H1 (cell line): ENCODE data around the gene ORC3. TPM values are rescaled to one million over a fixed set of nuclear protein-coding genes. Genes with fewer than 3 reads are reported as not detected.
A peak's percentile ranks its signal among the peaks of the same experiment; 100 is the strongest.

Experiments
- CTCF ChIA-PET: fragments of 300-600 bp; sonication (Branson Sonifier 250); formaldehyde crosslinking; loops from one replicate; lab custom pipeline; 2021; ENCODE audit not compliant: partially characterized antibody; lab: Charles Lee
- POLR2A ChIA-PET: fragments of 300-600 bp; sonication (Branson Sonifier 250); formaldehyde crosslinking; loops from one replicate; lab custom pipeline; 2021; ENCODE audit warnings: inconsistent platforms; ENCODE audit not compliant: partially characterized antibody; lab: Charles Lee
- DNase-seq, 2 experiments: peaks; one replicate each; pipeline versions ENCODE4 v3.0.0 to v3.0.0-alpha.2; 2010 to 2022; ENCODE audit warnings: low spot score in 2 of 2, low read depth in 1 of 2, mixed read lengths in 1 of 2
- FAIRE-seq: peaks from 2 replicates; lab custom pipeline; 2011; peaks lifted over from hg19 to GRCh38; lab: Jason Lieb, UNC
- H2AFZ ChIP-seq: 2 replicates; pipeline ENCODE4 v1.8.1; 2012; ENCODE audit warnings: low read length, inconsistent platforms
- H2AK5ac ChIP-seq: 2 replicates; pipeline ENCODE4 v1.6.1; 2013; ENCODE audit warnings: low read depth, low read length
- H2BK120ac ChIP-seq: replicated peaks from 2 replicates; pipeline ENCODE3; 2013; ENCODE audit warnings: low read depth, low read length, inconsistent platforms
- H2BK12ac ChIP-seq: 2 replicates; pipeline ENCODE4 v1.6.1; 2013; ENCODE audit warnings: low read depth, low read length
- H2BK15ac ChIP-seq: 2 replicates; pipeline ENCODE4 v1.6.1; 2013; ENCODE audit warnings: low read length
- H2BK20ac ChIP-seq: 2 replicates; pipeline ENCODE4 v1.6.1; 2013; ENCODE audit warnings: low read length
- H2BK5ac ChIP-seq: 2 replicates; pipeline ENCODE4 v1.6.1; 2013; ENCODE audit warnings: low read depth, low read length
- H3K14ac ChIP-seq: 2 replicates; pipeline ENCODE4 v1.6.1; 2013; ENCODE audit warnings: inconsistent platforms; ENCODE audit not compliant: insufficient read length
- H3K18ac ChIP-seq: 2 replicates; pipeline ENCODE4 v1.6.1; 2013; ENCODE audit warnings: low read length; ENCODE audit errors: extremely low read depth
- H3K23ac ChIP-seq: 2 replicates; pipeline ENCODE4 v1.6.1; 2013; ENCODE audit warnings: inconsistent platforms; ENCODE audit not compliant: insufficient read length
- H3K23me2 ChIP-seq: 2 replicates; pipeline ENCODE4 v1.6.1; 2013; ENCODE audit warnings: low read depth, low read length
- H3K27ac ChIP-seq: 2 replicates; pipeline ENCODE4 v1.6.1; 2011; ENCODE audit warnings: low read depth, low read length, inconsistent platforms
- H3K27me3 ChIP-seq, 4 experiments: replicated peaks in 1 of 4; 1 replicate in 1 of 4; 2 replicates in 3 of 4; pipeline versions ENCODE4 v1.6.1 to v1.8.1; 2011 to 2013; ENCODE audit warnings: low read length in 3 of 4, mild to moderate bottlenecking in 3 of 4, inconsistent platforms in 2 of 4, mixed read lengths in 2 of 4, moderate library complexity in 1 of 4; ENCODE audit not compliant: control insufficient read depth in 3 of 4, insufficient read depth in 3 of 4; ENCODE audit errors: extremely low read depth in 1 of 4
- H3K36me3 ChIP-seq, 4 experiments: 2 replicates each; pipeline versions ENCODE4 v1.6.1 to v1.8.1; 2011 to 2013; ENCODE audit warnings: mild to moderate bottlenecking in 4 of 4, low read length in 3 of 4, moderate library complexity in 2 of 4, control low read depth in 1 of 4, inconsistent platforms in 1 of 4; ENCODE audit not compliant: insufficient read depth in 4 of 4, control insufficient read depth in 2 of 4
- H3K4ac ChIP-seq: replicated peaks from 2 replicates; pipeline ENCODE3; 2013; ENCODE audit warnings: low read length, low read depth, mixed read lengths, inconsistent platforms; ENCODE audit not compliant: insufficient read length
- H3K4me1 ChIP-seq, 4 experiments: replicated peaks in 1 of 4; 1 replicate in 1 of 4; 2 replicates in 3 of 4; pipeline versions ENCODE4 v1.6.1 to v1.8.1; 2011 to 2013; ENCODE audit warnings: low read length in 3 of 4, inconsistent platforms in 2 of 4, mixed read lengths in 1 of 4; ENCODE audit not compliant: insufficient read depth in 4 of 4, control insufficient read depth in 3 of 4
- H3K4me2 ChIP-seq, 2 experiments: 2 replicates each; pipeline versions ENCODE4 v1.6.1 to v1.8.1; 2011 to 2013; ENCODE audit warnings: low read depth in 2 of 2, low read length in 2 of 2, control low read depth in 1 of 2, inconsistent platforms in 1 of 2, mild to moderate bottlenecking in 1 of 2; ENCODE audit not compliant: insufficient read depth in 1 of 2
- H3K4me3 ChIP-seq, 4 experiments: fragments of 200-600, 300-600 bp in 1 of 4; sonication (generic), shearing (Covaris generic), sonication (Bioruptor Twin) in 1 of 4; 2 replicates each; pipeline versions ENCODE4 v1.5.1 to v1.8.1; 2011 to 2016; ENCODE audit warnings: low read length in 4 of 4, low read depth in 3 of 4, control low read depth in 2 of 4, inconsistent platforms in 2 of 4, mild to moderate bottlenecking in 2 of 4, mixed read lengths in 1 of 4, moderate library complexity in 1 of 4; ENCODE audit not compliant: insufficient read depth in 2 of 4; ENCODE audit errors: extremely low read depth in 1 of 4
- H3K56ac ChIP-seq: replicated peaks from 2 replicates; pipeline ENCODE3; 2013; ENCODE audit warnings: low read depth, mild to moderate bottlenecking, mixed read lengths, low read length, inconsistent platforms; ENCODE audit not compliant: insufficient read length
- H3K79me1 ChIP-seq: 2 replicates; pipeline ENCODE4 v1.6.1; 2013; ENCODE audit warnings: low read depth, low read length, control low read depth
- H3K79me2 ChIP-seq, 2 experiments: 2 replicates each; pipeline versions ENCODE4 v1.6.1 to v1.8.1; 2012 to 2013; ENCODE audit warnings: low read length in 2 of 2, mild to moderate bottlenecking in 2 of 2, inconsistent platforms in 1 of 2; ENCODE audit not compliant: insufficient read depth in 2 of 2, control insufficient read depth in 1 of 2
- H3K9ac ChIP-seq, 4 experiments: replicated peaks in 1 of 4; 1 replicate in 1 of 4; 2 replicates in 3 of 4; pipeline versions ENCODE4 v1.6.1 to v1.8.1; 2011 to 2013; ENCODE audit warnings: low read depth in 3 of 4, low read length in 3 of 4, control low read depth in 2 of 4, mild to moderate bottlenecking in 2 of 4, moderate library complexity in 2 of 4, inconsistent platforms in 1 of 4; ENCODE audit errors: extremely low read depth in 1 of 4
- H3K9me3 ChIP-seq, 2 experiments: 2 replicates each; pipeline versions ENCODE4 v1.6.1 to v1.8.1; 2012 to 2013; ENCODE audit warnings: mild to moderate bottlenecking in 2 of 2, moderate library complexity in 2 of 2, control low read depth in 1 of 2, inconsistent platforms in 1 of 2, low read depth in 1 of 2, low read length in 1 of 2, mixed read lengths in 1 of 2; ENCODE audit not compliant: insufficient read depth in 2 of 2
- H4K20me1 ChIP-seq, 2 experiments: replicated peaks in 1 of 2; 2 replicates each; pipeline versions ENCODE3 to v1.8.1; 2011 to 2013; ENCODE audit warnings: inconsistent platforms in 2 of 2, low read length in 2 of 2, mild to moderate bottlenecking in 1 of 2; ENCODE audit not compliant: insufficient read depth in 2 of 2, control insufficient read depth in 1 of 2
- H4K5ac ChIP-seq: 2 replicates; pipeline ENCODE4 v1.6.1; 2013; ENCODE audit warnings: low read length, low read depth, mixed read lengths, inconsistent platforms; ENCODE audit not compliant: insufficient read length
- H4K8ac ChIP-seq: 2 replicates; pipeline ENCODE4 v1.8.0; 2013; ENCODE audit warnings: mild to moderate bottlenecking, moderate library complexity, low read length, inconsistent platforms; ENCODE audit not compliant: insufficient read depth; ENCODE audit errors: extremely low read depth
- H4K91ac ChIP-seq: replicated peaks from 2 replicates; pipeline ENCODE3; 2013; ENCODE audit warnings: low read length, mixed read lengths, inconsistent platforms; ENCODE audit not compliant: insufficient read length
- GABPA ChIP-seq: IDR thresholded peaks from 2 replicates; pipeline ENCODE4 v1.6.1; 2011; ENCODE audit warnings: mild to moderate bottlenecking, low read length, moderate library complexity, borderline replicate concordance; ENCODE audit not compliant: insufficient read depth
- HDAC2 ChIP-seq, 2 experiments: fragments of 300-600 bp in 1 of 2; sonication (generic) in 1 of 2; IDR thresholded peaks; 2 replicates each; pipeline ENCODE4 v1.6.1; 2011 to 2012; ENCODE audit warnings: low read depth in 2 of 2, low read length in 2 of 2, mild to moderate bottlenecking in 2 of 2, moderate library complexity in 2 of 2, borderline replicate concordance in 1 of 2, inconsistent platforms in 1 of 2
- POU5F1 ChIP-seq: IDR thresholded peaks from 2 replicates; pipeline ENCODE4 v1.6.1; 2011; ENCODE audit warnings: low read depth, mild to moderate bottlenecking, low read length, moderate library complexity
- RNF2 ChIP-seq: fragments of 200-900, 300-1000 bp; sonication (generic); IDR thresholded peaks from 2 replicates; pipeline ENCODE4 v1.7.1; 2016; ENCODE audit warnings: borderline replicate concordance, low read depth, mild to moderate bottlenecking, antibody characterized with exemption, low read length; ENCODE audit not compliant: poor library complexity, severe bottlenecking; ENCODE audit errors: missing control alignments
- WGBS, 2 experiments: shearing (Covaris generic) in 1 of 2; methylation state at CpG; one replicate each; pipeline versions ENCODE4 v1.1.6 to v1.1.7; 2013 to 2015; ENCODE audit warnings: low lambda C conversion rate in 2 of 2, mixed read lengths in 2 of 2, inconsistent platforms in 1 of 2, low coverage in 1 of 2, missing lambda C conversion rate in 1 of 2; ENCODE audit not compliant: insufficient replicate concordance in 2 of 2, insufficient coverage in 1 of 2, insufficient read length in 1 of 2; ENCODE audit errors: extremely low coverage in 1 of 2, missing lambda C conversion rate in 1 of 2; 5-methylcytosine and 5-hydroxymethylcytosine counted together
- polyA plus RNA-seq, 7 experiments: library from polyadenylated mRNA; depleted of rRNA in 3 of 7; stranded (reverse) in 5 of 7; unstranded in 2 of 7; fragments of >200 nt in 5 of 7; fragments of 200-250 nt in 2 of 7; gene quantifications; 1 replicate in 5 of 7; 2 replicates in 1 of 7; 4 replicates in 1 of 7; pipeline versions ENCODE4 v1.2.1 to v1.2.3, GENCODE V29; 2011 to 2013; ENCODE audit warnings: missing spikeins in 2 of 7, mixed read lengths in 2 of 7
- total RNA-seq: library from RNA; stranded (reverse); fragmentation: NEBNext Ultra II Directional; extraction: Animal tissue kit (Norgen Biotek cat#: 25700); gene quantifications from 2 replicates; pipeline ENCODE4 v1.2.1, GENCODE V29; 2021
- TF ChIP-seq, protein P1 (sequence below): IDR thresholded peaks from 2 replicates; pipeline ENCODE4 v1.6.1; 2011; ENCODE audit warnings: low read length, improper control_type of control experiment

The ORC3 gene
- total and polyA plus RNA-seq, 2 of the 8 experiments (the other 6 are each of a cell fraction or from before 2014, with no cell fraction given) = 35.9 to 60.9 TPM

DNA sequence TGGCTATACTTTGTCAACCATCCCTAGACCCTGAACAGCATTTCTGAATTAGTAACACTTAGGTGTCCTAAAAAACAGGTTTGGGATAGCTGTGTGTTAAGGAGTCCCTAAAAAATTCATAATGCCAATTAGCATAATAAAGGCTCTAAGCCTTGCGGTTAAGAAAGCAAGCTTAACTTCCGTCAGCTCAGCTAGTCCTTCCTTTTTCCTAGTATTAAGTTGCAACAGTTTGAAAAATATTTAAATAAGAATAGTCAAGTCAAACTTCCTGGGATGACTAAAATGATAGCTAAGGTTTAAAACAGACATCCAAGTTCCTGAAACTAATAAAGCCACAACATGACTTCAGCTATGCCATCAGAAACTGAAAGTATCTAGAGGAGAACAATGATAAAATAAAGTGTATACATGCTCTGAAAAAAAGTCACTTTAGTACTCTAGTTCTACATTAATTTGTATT is 108.6 kb downstream of the ORC3 start:
- H2AK5ac ChIP-seq = no peak overlapping the region
- H3K4me2 ChIP-seq = peak overlapping the region; percentile 58 to 77
- H3K23me2 ChIP-seq = peaks cover 4% of the 10 kb centered on the region
- POLR2A ChIA-PET = interaction anchor here (0.9 to 2.3 kb wide), 10 partner anchors 9 to 126 kb away, joined by 3 to 11 read pairs (median 3); no protein-coding TSS in a partner anchor
- no peak overlapping the region for H3K9ac ChIP-seq
- CTCF ChIA-PET = interaction anchor here (0.6 to 1.8 kb wide), 3 partner anchors 10 to 19 kb away, joined by 3 to 4 read pairs (median 3); no protein-coding TSS in a partner anchor
- no peak overlapping the region for H2BK20ac ChIP-seq
- H3K27me3 ChIP-seq = no peaks in the 10 kb centered on the region
- WGBS, 2 experiments = 0% methylated on average over 2 of the region's 2 CpGs; no CpG with 5 or more reads in 1 of the 2 experiments
- DNase-seq (no peak), FAIRE-seq (no peak)
- H4K20me1 ChIP-seq = peaks cover 18 to 28% of the 10 kb centered on the region in 2 experiments
- no peaks in the 10 kb centered on the region for H3K9me3 ChIP-seq
- H3K36me3 ChIP-seq = no peaks in the 10 kb centered on the region
- H2AFZ ChIP-seq = no peak overlapping the region
- no peak overlapping the region for H3K23ac ChIP-seq
- H2BK15ac ChIP-seq = no peak overlapping the region
- peak overlapping the region; percentile 95 to 99 (median 95); a peak in 7 of 8 replicates for H3K4me3 ChIP-seq
- no peak overlapping the region for H4K91ac ChIP-seq
- no peaks in the 10 kb centered on the region for H3K79me1 ChIP-seq
- no peak for TF ChIP-seq RNF2
- TF ChIP-seq HDAC2 (IDR thresholded peaks at IDR 0.05; ENCODE audit: borderline replicate concordance in 1 of 2, low read depth in 2 of 2, low read length in 2 of 2) = no peak
- no peak for TF ChIP-seq GABPA
- TF ChIP-seq, protein P1, sequence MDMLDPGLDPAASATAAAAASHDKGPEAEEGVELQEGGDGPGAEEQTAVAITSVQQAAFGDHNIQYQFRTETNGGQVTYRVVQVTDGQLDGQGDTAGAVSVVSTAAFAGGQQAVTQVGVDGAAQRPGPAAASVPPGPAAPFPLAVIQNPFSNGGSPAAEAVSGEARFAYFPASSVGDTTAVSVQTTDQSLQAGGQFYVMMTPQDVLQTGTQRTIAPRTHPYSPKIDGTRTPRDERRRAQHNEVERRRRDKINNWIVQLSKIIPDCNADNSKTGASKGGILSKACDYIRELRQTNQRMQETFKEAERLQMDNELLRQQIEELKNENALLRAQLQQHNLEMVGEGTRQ = no peak
- TF ChIP-seq POU5F1 = 0 out of 2 replicates have a peak, but pooled peaks have one; percentile 49
- H3K4ac ChIP-seq = no peak overlapping the region
- no peak overlapping the region for H3K56ac ChIP-seq
- no peak overlapping the region for H4K8ac ChIP-seq
- no peak overlapping the region for H2BK12ac ChIP-seq
- no peak overlapping the region for H2BK5ac ChIP-seq
- no peak overlapping the region for H3K27ac ChIP-seq
- H3K79me2 ChIP-seq = peaks cover 54 to 84% of the 10 kb centered on the region in 2 experiments
- no peak overlapping the region for H4K5ac ChIP-seq
- H3K14ac ChIP-seq = no peak overlapping the region
- H3K18ac ChIP-seq = no peak overlapping the region
- peaks cover 0 to 12% (median 0%) of the 10 kb centered on the region in 4 experiments; a peak in 2 of 7 replicates for H3K4me1 ChIP-seq
- no peak overlapping the region for H2BK120ac ChIP-seq
